HepG2 (cell line): ENCODE results near the gene DAG1. TPM values are rescaled to one million over a fixed set of nuclear protein-coding genes. Genes with fewer than 3 reads are reported as not detected.
A peak's percentile ranks its signal among the peaks of the same experiment; 100 is the strongest.

Experiments
- CENPX ChIP-seq: sonication (generic); formaldehyde crosslinking; IDR thresholded peaks from 2 replicates; pipeline ENCODE4 v1.9.0; 2021; ENCODE audit warnings: mild to moderate bottlenecking, missing genetic modification reagents, moderate library complexity
- GATA4 ChIP-seq: sonication (generic); IDR thresholded peaks from 2 replicates; pipeline ENCODE4 v1.6.1; 2016; ENCODE audit warnings: antibody characterized with exemption, low read depth, borderline replicate concordance
- SOX13 ChIP-seq, 3 experiments: fragments of 450-650 bp in 1 of 3; sonication (generic) in 1 of 3; formaldehyde crosslinking in 1 of 3; IDR thresholded peaks in 2 of 3; conservative IDR thresholded peaks in 1 of 3; 2 replicates each; pipeline versions ENCODE4 v1.5.0 to v1.6.1; 2016 to 2020; ENCODE audit warnings: antibody characterized with exemption in 1 of 3, mild to moderate bottlenecking in 1 of 3, missing compliant biosample characterization in 1 of 3, missing genetic modification reagents in 1 of 3, moderate library complexity in 1 of 3
- STAG1 ChIP-seq: sonication (generic); formaldehyde crosslinking; IDR thresholded peaks from 2 replicates; pipeline ENCODE4 v1.4.0; 2020; ENCODE audit warnings: missing genetic modification reagents
- ZFP36L1 ChIP-seq: sonication (generic); formaldehyde crosslinking; IDR thresholded peaks from 2 replicates; pipeline ENCODE4 v1.8.0; 2022; ENCODE audit warnings: mild to moderate bottlenecking, missing genetic modification reagents, moderate library complexity
- ZNF235 ChIP-seq: sonication (generic); formaldehyde crosslinking; IDR thresholded peaks from 2 replicates; pipeline ENCODE4 v1.8.1; 2023; ENCODE audit warnings: mild to moderate bottlenecking, missing genetic modification reagents, borderline replicate concordance
- ZNF260 ChIP-seq: sonication (generic); formaldehyde crosslinking; IDR thresholded peaks from 2 replicates; pipeline ENCODE4 v1.4.0; 2020; ENCODE audit warnings: missing genetic modification reagents, low read depth, mild to moderate bottlenecking, borderline replicate concordance
- ZNF570 ChIP-seq: sonication (generic); formaldehyde crosslinking; IDR thresholded peaks from 2 replicates; pipeline ENCODE4 v1.4.0; 2020; ENCODE audit warnings: mild to moderate bottlenecking, missing genetic modification reagents, borderline replicate concordance
- ZNF652 ChIP-seq: IDR thresholded peaks from 2 replicates; pipeline ENCODE4 v1.6.1; 2016; ENCODE audit warnings: low read depth, borderline replicate concordance
- polyA plus RNA-seq, 8 experiments: library from polyadenylated mRNA; depleted of rRNA in 3 of 8; stranded (reverse) in 7 of 8; unstranded in 1 of 8; fragments of >200 nt; fragmentation: Illumina TruSeq in 4 of 8; extraction: Trizol in 4 of 8; gene quantifications; 2 replicates each; pipeline versions ENCODE4 v1.2.1 to v1.2.3, GENCODE V29; 2011 to 2016; ENCODE audit warnings: low read depth in 4 of 8, missing spikeins in 1 of 8, mixed read lengths in 1 of 8; ENCODE audit not compliant: insufficient read depth in 1 of 8
- total RNA-seq, 5 experiments: library from RNA; depleted of rRNA; stranded (reverse); fragments of >200 nt; fragmentation: Illumina TruSeq; extraction: Trizol; gene quantifications; 2 replicates each; pipeline ENCODE4 v1.2.3, GENCODE V29; 2016; ENCODE audit warnings: low read depth in 1 of 5
- TF ChIP-seq, protein P1 (sequence below): sonication (generic); formaldehyde crosslinking; IDR thresholded peaks from 2 replicates; pipeline ENCODE4 v1.4.0; 2020; ENCODE audit warnings: missing genetic modification reagents, borderline replicate concordance
- TF ChIP-seq, protein P2 (sequence below): sonication (generic); formaldehyde crosslinking; IDR thresholded peaks from 2 replicates; pipeline ENCODE4 v1.4.0; 2020; ENCODE audit warnings: missing genetic modification reagents, mild to moderate bottlenecking, borderline replicate concordance
- TF ChIP-seq, protein P3 (sequence below): IDR thresholded peaks from 2 replicates; pipeline ENCODE4 v1.6.1; 2018; ENCODE audit warnings: missing genetic modification reagents
- TF ChIP-seq, protein P4 (sequence below): sonication (generic); formaldehyde crosslinking; IDR thresholded peaks from 2 replicates; pipeline ENCODE4 v1.5.0; 2020; ENCODE audit warnings: mild to moderate bottlenecking, missing genetic modification reagents, borderline replicate concordance

Gene DAG1
- total and polyA plus RNA-seq, 2 of the 13 experiments (the other 11 are each of a cell fraction or from before 2014, with no cell fraction given): 47.3 to 50.4 TPM

- TF ChIP-seq, protein P1, sequence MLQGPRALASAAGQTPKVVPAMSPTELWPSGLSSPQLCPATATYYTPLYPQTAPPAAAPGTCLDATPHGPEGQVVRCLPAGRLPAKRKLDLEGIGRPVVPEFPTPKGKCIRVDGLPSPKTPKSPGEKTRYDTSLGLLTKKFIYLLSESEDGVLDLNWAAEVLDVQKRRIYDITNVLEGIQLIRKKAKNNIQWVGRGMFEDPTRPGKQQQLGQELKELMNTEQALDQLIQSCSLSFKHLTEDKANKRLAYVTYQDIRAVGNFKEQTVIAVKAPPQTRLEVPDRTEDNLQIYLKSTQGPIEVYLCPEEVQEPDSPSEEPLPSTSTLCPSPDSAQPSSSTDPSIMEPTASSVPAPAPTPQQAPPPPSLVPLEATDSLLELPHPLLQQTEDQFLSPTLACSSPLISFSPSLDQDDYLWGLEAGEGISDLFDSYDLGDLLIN (CRISPR knock-in tag): no peak
- TF ChIP-seq, protein P2, sequence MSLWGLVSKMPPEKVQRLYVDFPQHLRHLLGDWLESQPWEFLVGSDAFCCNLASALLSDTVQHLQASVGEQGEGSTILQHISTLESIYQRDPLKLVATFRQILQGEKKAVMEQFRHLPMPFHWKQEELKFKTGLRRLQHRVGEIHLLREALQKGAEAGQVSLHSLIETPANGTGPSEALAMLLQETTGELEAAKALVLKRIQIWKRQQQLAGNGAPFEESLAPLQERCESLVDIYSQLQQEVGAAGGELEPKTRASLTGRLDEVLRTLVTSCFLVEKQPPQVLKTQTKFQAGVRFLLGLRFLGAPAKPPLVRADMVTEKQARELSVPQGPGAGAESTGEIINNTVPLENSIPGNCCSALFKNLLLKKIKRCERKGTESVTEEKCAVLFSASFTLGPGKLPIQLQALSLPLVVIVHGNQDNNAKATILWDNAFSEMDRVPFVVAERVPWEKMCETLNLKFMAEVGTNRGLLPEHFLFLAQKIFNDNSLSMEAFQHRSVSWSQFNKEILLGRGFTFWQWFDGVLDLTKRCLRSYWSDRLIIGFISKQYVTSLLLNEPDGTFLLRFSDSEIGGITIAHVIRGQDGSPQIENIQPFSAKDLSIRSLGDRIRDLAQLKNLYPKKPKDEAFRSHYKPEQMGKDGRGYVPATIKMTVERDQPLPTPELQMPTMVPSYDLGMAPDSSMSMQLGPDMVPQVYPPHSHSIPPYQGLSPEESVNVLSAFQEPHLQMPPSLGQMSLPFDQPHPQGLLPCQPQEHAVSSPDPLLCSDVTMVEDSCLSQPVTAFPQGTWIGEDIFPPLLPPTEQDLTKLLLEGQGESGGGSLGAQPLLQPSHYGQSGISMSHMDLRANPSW (CRISPR knock-in tag): peak; percentile 46; the same call in 1 of the 2 replicates
- TF ChIP-seq CENPX (no peak), SOX13 (IDR thresholded peaks at IDR 0.05) (no peak), SOX13 (CRISPR knock-in tag; conservative IDR thresholded peaks at IDR 0.05 in 1 of 2, IDR thresholded peaks at IDR 0.05 in 1 of 2) (no peak; a peak in 2 of 4 replicates), ZFP36L1 (no peak), ZNF570 (no peak), ZNF652 (CRISPR knock-in tag) (no peak), ZNF260 (CRISPR knock-in tag) (no peak), ZNF235 (CRISPR knock-in tag) (0 out of 2 replicates have a peak, but pooled peaks have one; percentile 60), STAG1 (CRISPR knock-in tag) (peak; percentile 95), GATA4 (0 out of 2 replicates have a peak, but pooled peaks have one; percentile 37)
- TF ChIP-seq, protein P3, sequence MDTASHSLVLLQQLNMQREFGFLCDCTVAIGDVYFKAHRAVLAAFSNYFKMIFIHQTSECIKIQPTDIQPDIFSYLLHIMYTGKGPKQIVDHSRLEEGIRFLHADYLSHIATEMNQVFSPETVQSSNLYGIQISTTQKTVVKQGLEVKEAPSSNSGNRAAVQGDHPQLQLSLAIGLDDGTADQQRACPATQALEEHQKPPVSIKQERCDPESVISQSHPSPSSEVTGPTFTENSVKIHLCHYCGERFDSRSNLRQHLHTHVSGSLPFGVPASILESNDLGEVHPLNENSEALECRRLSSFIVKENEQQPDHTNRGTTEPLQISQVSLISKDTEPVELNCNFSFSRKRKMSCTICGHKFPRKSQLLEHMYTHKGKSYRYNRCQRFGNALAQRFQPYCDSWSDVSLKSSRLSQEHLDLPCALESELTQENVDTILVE (CRISPR knock-in tag): peak; percentile 64; the same call in 1 of the 2 replicates
- TF ChIP-seq, protein P4, sequence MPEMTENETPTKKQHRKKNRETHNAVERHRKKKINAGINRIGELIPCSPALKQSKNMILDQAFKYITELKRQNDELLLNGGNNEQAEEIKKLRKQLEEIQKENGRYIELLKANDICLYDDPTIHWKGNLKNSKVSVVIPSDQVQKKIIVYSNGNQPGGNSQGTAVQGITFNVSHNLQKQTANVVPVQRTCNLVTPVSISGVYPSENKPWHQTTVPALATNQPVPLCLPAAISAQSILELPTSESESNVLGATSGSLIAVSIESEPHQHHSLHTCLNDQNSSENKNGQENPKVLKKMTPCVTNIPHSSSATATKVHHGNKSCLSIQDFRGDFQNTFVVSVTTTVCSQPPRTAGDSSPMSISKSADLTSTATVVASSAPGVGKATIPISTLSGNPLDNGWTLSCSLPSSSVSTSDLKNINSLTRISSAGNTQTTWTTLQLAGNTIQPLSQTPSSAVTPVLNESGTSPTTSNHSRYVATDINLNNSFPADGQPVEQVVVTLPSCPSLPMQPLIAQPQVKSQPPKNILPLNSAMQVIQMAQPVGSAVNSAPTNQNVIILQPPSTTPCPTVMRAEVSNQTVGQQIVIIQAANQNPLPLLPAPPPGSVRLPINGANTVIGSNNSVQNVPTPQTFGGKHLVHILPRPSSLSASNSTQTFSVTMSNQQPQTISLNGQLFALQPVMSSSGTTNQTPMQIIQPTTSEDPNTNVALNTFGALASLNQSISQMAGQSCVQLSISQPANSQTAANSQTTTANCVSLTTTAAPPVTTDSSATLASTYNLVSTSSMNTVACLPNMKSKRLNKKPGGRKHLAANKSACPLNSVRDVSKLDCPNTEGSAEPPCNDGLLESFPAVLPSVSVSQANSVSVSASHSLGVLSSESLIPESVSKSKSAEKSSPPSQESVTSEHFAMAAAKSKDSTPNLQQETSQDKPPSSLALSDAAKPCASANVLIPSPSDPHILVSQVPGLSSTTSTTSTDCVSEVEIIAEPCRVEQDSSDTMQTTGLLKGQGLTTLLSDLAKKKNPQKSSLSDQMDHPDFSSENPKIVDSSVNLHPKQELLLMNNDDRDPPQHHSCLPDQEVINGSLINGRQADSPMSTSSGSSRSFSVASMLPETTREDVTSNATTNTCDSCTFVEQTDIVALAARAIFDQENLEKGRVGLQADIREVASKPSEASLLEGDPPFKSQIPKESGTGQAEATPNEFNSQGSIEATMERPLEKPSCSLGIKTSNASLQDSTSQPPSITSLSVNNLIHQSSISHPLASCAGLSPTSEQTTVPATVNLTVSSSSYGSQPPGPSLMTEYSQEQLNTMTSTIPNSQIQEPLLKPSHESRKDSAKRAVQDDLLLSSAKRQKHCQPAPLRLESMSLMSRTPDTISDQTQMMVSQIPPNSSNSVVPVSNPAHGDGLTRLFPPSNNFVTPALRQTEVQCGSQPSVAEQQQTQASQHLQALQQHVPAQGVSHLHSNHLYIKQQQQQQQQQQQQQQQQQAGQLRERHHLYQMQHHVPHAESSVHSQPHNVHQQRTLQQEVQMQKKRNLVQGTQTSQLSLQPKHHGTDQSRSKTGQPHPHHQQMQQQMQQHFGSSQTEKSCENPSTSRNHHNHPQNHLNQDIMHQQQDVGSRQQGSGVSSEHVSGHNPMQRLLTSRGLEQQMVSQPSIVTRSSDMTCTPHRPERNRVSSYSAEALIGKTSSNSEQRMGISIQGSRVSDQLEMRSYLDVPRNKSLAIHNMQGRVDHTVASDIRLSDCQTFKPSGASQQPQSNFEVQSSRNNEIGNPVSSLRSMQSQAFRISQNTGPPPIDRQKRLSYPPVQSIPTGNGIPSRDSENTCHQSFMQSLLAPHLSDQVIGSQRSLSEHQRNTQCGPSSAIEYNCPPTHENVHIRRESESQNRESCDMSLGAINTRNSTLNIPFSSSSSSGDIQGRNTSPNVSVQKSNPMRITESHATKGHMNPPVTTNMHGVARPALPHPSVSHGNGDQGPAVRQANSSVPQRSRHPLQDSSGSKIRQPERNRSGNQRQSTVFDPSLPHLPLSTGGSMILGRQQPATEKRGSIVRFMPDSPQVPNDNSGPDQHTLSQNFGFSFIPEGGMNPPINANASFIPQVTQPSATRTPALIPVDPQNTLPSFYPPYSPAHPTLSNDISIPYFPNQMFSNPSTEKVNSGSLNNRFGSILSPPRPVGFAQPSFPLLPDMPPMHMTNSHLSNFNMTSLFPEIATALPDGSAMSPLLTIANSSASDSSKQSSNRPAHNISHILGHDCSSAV: no peak
Measured at GRCh38 chr3:49539659-49540560, 69.8 kb downstream of the DAG1 start (continued).
